Stimulated activated CD8-positive, alpha-beta memory T cell treated with anti-CD3 and anti-CD28 coated beads, Interleukin-15, amount 100 ng/mL, for 48 hours (primary cell): Measurements from ENCODE around the gene SCARF2.
"Not testable (repeated sequence)": the region's sequence is repeated elsewhere in the genome, so short reads cannot be mapped to it uniquely, and the experiment has no call there.

ENCODE experiments used
- DNase-seq, 2 donors: peaks; one replicate each; pipeline ENCODE4 v3.0.0-alpha.2; 2020; ENCODE audit warnings: low read depth in 2 of 2

SCARF2 gene

GRCh38 chr22:20459862-20460261 is 22.2 kb upstream of the SCARF2 start:
- DNase-seq, result no peak

GRCh38 chr22:20459152-20459542 is 21.5 kb upstream of the SCARF2 start:
- no peak for DNase-seq

- no peak for DNase-seq
Observed at GRCh38 chr22:20458530-20459151, 21.0 kb upstream of the SCARF2 start.

- DNase-seq, result no peak
Observed at GRCh38 chr22:20457506-20458240, 20.0 kb upstream of the SCARF2 start.

GRCh38 chr22:20456722-20457076 is 19.1 kb upstream of the SCARF2 start:
- DNase-seq, result no peak

GRCh38 chr22:20456064-20456721 is 18.6 kb upstream of the SCARF2 start:
- DNase-seq, result peak; percentile 63

GRCh38 chr22:20455709-20456063 is 18.1 kb upstream of the SCARF2 start:
- DNase-seq, result no peak

GRCh38 chr22:20453222-20453621 is 15.6 kb upstream of the SCARF2 start:
- DNase-seq, result no peak

GRCh38 chr22:20451920-20452319 is 14.3 kb upstream of the SCARF2 start:
- DNase-seq, result no peak

GRCh38 chr22:20451129-20451778 is 13.6 kb upstream of the SCARF2 start:
- DNase-seq, result not testable (repeated sequence)

GRCh38 chr22:20450551-20450906 is 12.9 kb upstream of the SCARF2 start:
- DNase-seq, result no peak

GRCh38 chr22:20449819-20450550 is 12.4 kb upstream of the SCARF2 start:
- no peak for DNase-seq

GRCh38 chr22:20448630-20449029 is 11.0 kb upstream of the SCARF2 start:
- no peak for DNase-seq

GRCh38 chr22:20446383-20446970 is 8.9 kb upstream of the SCARF2 start:
- no peak for DNase-seq

GRCh38 chr22:20444325-20444724 is 6.7 kb upstream of the SCARF2 start:
- no peak for DNase-seq

- no peak for DNase-seq
Observed at GRCh38 chr22:20442485-20443284, 5.1 kb upstream of the SCARF2 start.

- no peak for DNase-seq
Observed at GRCh38 chr22:20441631-20442484, 4.2 kb upstream of the SCARF2 start.

- no peak for DNase-seq
Observed at GRCh38 chr22:20440637-20441591, 3.3 kb upstream of the SCARF2 start.
